ENCODE results near the gene ELF5.

Gene ELF5

DNA sequence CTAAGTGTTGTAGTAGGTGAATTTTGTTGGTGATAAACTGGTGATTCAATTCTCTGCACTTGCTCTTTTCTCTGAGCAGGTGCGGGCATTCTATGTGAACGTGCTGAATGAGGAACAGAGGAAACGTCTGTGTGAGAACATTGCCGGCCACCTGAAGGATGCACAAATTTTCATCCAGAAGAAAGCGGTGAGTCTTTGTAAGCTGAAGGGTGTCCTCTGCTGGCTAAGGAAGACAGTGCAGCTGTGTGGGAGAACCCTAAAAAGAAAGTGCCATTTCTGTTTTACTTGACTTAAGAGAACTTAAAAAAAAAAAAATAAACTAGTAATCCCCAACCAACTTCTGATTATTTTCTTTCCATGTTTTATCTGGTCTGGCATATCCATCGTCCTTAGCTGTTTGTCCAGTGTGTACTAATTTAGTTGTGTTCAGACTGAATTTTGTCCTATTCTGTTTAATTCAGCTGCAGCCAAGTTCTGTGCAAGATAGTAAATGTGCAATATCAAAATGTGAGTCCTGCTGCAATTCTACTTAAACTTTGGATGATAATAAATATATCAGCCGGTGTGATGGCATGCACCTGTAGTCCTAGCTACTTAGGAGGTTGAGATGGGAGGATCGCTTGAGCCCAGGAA, 45.3 kb downstream of the ELF5 start:
- no peak for TF ChIP-seq ZFX (IDR thresholded peaks at IDR 0.05)
- TF ChIP-seq, protein P1, sequence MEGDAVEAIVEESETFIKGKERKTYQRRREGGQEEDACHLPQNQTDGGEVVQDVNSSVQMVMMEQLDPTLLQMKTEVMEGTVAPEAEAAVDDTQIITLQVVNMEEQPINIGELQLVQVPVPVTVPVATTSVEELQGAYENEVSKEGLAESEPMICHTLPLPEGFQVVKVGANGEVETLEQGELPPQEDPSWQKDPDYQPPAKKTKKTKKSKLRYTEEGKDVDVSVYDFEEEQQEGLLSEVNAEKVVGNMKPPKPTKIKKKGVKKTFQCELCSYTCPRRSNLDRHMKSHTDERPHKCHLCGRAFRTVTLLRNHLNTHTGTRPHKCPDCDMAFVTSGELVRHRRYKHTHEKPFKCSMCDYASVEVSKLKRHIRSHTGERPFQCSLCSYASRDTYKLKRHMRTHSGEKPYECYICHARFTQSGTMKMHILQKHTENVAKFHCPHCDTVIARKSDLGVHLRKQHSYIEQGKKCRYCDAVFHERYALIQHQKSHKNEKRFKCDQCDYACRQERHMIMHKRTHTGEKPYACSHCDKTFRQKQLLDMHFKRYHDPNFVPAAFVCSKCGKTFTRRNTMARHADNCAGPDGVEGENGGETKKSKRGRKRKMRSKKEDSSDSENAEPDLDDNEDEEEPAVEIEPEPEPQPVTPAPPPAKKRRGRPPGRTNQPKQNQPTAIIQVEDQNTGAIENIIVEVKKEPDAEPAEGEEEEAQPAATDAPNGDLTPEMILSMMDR (conservative IDR thresholded peaks at IDR 0.05), result peak; percentile 97
- no peak overlapping the region for H3K27ac ChIP-seq

DNA sequence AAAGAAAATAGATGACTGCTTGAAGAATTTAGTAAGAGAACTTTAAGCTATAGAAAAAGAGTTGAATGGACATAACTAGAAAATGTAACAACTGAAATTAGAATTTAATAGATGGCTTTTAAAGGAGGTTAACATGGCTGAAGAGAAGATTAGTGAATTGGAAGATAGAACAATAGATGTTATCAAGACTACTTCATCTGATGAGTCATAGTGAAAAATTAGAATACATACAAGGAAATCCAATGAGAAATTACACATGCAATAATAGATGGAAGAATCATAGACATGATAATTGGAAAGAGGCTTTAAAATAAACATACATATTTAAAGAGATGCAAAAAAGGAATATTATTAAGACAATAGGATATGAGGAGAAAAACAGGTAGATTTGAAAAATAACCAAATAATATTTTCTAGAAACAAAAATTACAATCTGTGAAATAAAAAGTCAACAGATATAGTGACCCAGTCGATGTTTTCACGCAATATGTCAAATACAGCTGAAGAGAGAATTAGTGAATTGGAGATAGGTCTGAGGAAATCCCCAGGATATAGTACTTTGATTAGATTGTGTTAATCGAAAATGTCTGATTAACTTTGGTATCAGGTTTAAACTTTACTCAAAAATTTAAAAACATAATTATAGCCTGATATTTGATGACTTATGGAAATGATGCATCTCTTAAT, 46.6 kb downstream of the ELF5 start:
- TF ChIP-seq ZFX (IDR thresholded peaks at IDR 0.05), result no peak
- TF ChIP-seq, protein P1 (conservative IDR thresholded peaks at IDR 0.05), result no peak
- H3K27ac ChIP-seq, result no peak overlapping the region

DNA sequence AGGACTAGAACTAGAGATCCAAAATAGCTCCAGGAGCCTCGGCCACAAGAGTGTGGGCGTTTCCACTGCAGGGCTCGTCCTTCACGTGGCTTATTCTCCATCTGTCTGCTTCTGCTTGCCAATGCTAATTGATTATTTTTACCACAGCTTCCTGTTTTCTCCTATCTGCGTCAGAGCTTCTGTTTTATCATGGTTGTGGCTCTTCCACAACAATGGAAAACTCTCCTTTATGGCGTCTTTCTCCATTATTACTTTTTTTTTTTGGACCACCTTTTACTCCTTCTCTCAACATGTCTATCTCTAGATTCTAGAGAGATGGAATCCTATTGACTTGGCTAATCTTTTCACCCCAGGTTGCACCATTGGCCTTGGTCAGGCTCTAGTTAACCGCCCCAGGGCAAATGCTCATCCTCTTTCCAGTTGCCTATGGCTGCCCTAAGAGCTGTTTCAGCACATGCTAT, 49.0 kb downstream of the ELF5 start:
- no peak overlapping the region for H3K27ac ChIP-seq
- TF ChIP-seq ZFX (IDR thresholded peaks at IDR 0.05), result no peak
- TF ChIP-seq, protein P1 (conservative IDR thresholded peaks at IDR 0.05), result no peak

DNA sequence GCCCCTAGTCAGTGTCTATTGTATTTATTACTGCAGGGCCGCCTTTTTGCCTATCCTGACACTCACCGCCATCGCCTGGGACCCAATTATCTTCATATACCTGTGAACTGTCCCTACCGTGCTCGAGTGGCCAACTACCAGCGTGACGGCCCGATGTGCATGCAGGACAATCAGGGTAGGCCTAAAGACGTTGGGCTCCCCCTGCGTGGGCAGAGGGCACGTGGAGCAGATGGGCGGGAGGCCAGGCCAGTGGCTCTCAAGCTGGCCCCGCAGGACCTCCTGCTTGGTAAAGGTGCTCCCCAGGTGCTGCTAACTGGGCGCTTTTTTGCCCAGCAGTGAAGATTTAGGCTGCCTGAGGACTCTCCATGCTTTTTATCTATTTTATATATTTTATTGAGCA, 52.4 kb downstream of the ELF5 start:
- no peak for TF ChIP-seq ZFX (IDR thresholded peaks at IDR 0.05)
- TF ChIP-seq, protein P1 (conservative IDR thresholded peaks at IDR 0.05), result no peak
- no peak overlapping the region for H3K27ac ChIP-seq

DNA sequence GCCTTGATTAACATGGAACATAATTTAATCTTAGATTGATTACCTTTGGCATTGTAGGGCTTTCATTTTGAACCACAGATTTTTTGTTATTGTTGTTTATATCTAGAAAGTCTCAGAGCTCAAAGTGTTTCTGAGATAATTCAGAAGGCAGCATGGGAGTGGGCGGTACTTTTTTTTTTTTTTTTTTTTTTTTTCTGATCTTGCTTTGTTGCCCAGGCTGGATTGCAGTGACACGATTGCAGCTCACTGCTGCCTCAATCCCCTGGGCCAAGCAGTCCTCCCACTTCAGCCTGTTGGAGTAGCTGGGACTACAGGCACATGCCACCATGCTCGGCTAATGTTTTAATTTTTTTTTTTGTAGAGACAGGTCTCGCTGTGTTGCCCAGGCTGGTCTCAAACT, 53.3 kb downstream of the ELF5 start:
- no peak for TF ChIP-seq ZFX (IDR thresholded peaks at IDR 0.05)
- TF ChIP-seq, protein P1 (conservative IDR thresholded peaks at IDR 0.05), result no peak
- no peak overlapping the region for H3K27ac ChIP-seq

DNA sequence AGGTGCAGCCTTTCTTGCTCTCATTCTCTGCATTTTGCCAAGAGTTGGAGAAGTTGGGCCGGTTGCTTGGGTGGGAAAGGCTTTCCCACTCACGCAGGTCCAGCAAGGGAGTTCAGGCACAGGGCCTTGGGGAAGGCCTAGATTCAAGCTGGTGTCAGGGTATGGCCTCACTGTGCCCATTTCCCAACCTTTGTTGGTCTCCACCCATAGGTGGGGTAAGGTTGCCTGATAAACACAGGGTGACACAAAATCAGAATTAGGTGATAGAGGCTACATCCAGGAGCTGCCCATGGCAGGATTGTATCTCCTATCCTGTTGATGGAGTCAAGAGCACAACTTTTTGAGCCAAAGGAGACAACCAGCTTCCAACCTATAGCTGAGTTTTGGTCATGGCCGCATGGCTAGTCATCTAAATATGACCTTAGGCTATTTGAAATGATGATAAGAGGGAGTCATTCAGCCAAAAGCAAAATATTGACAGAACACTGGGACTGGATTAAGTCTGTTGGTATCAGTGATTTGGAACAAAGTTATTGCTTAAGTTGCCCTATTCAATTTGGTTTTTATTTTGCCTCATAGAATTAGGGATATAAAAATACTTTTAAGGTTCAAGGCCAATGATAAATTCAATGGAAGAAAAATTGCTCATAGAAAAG, 54.0 kb downstream of the ELF5 start:
- H3K27ac ChIP-seq, result peak overlapping the region; percentile 24; the same call in 1 of the 2 replicates
- TF ChIP-seq ZFX (IDR thresholded peaks at IDR 0.05), result no peak
- TF ChIP-seq, protein P1 (conservative IDR thresholded peaks at IDR 0.05), result no peak

DNA sequence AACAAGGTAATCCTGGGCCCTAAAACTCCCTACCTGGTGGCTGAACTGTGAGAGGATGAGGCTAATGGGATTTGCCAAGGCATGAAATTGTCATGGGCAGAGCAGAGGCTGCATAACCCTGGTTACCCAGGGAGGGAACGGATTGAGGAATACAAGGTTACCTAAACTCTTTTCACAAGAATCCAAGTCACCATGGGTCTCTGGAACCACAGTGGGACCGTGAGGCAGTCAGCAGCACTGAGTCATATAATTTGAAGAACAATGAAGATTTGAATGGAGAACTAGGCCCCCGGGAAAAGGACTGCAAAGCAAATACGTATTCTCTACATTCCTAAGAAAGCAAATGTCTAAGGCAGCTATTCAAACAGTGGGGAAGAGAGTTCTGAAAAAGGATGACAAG, 55.1 kb downstream of the ELF5 start:
- no peak overlapping the region for H3K27ac ChIP-seq
- TF ChIP-seq, protein P1 (conservative IDR thresholded peaks at IDR 0.05), result no peak
- no peak for TF ChIP-seq ZFX (IDR thresholded peaks at IDR 0.05)

All from C4-2B (cell line).